Body of pancreas (tissue), 4 donors: Measurements from ENCODE around the gene NBL1. TPM values are rescaled to one million over a fixed set of nuclear protein-coding genes. Genes with fewer than 3 reads are reported as not detected.

Experiments
- ATAC-seq: fragments of 150-250 bp; one replicate; pipeline ENCODE4 v1.9.1; 2016
- DNase-seq, 4 donors: peaks; one replicate each; pipeline ENCODE4 v3.0.0-alpha.2; 2019
- H3K27ac ChIP-seq, 4 donors: fragments of 200-600 bp; sonication (generic); 1 replicate in 3 of 4; 2 replicates in 1 of 4; pipeline versions ENCODE4 v1.5.1 to v1.6.1; 2016 to 2019; ENCODE audit warnings: mild to moderate bottlenecking in 1 of 4, mixed read lengths in 1 of 4, moderate library complexity in 1 of 4
- H3K27me3 ChIP-seq, 2 donors: fragments of 200-600 bp; sonication (generic); one replicate each; pipeline ENCODE4 v1.6.0; 2016; ENCODE audit warnings: mild to moderate bottlenecking in 1 of 2
- H3K36me3 ChIP-seq, 2 donors: fragments of 200-600 bp; sonication (generic); replicated peaks in 1 of 2; 2 replicates each; pipeline ENCODE4 v1.5.1; 2016; ENCODE audit warnings: low read depth in 2 of 2; ENCODE audit not compliant: insufficient read depth in 1 of 2
- H3K4me1 ChIP-seq: fragments of 200-600 bp; sonication (generic); one replicate; pipeline ENCODE4 v1.6.0; 2016
- H3K4me3 ChIP-seq, 2 donors: fragments of 200-600 bp; sonication (generic); 1 replicate in 1 of 2; 2 replicates in 1 of 2; pipeline ENCODE4 v1.5.1; 2016 to 2019
- H3K9me3 ChIP-seq, 3 donors: fragments of 200-600 bp; sonication (generic); 1 replicate in 2 of 3; 2 replicates in 1 of 3; pipeline ENCODE4 v1.5.1; 2016
- CTCF ChIP-seq, 7 experiments: fragments of 450-650 bp in 4 of 7; fragments of 200-600 bp in 3 of 7; sonication (generic) in 3 of 7; IDR thresholded peaks; one replicate each; pipeline ENCODE4 v1.5.1; 2016 to 2019; ENCODE audit warnings: antibody characterized with exemption in 7 of 7
- POLR2A ChIP-seq, 3 donors: fragments of 450-650 bp; IDR thresholded peaks; one replicate each; pipeline ENCODE4 v1.6.1; 2016; ENCODE audit warnings: antibody characterized with exemption in 3 of 3, mild to moderate bottlenecking in 2 of 3
- WGBS, 2 donors: methylation state at CpG; one replicate each; pipeline ENCODE4 v1.1.5; 2017; 5-methylcytosine and 5-hydroxymethylcytosine counted together
- intact Hi-C: fragments of 100-400 bp; cut with DNase I; formaldehyde crosslinking; loops from one replicate; pipeline ENCODE4 v1.15.1; 2023
- total RNA-seq, 2 donors: library from RNA; depleted of rRNA; stranded (reverse); fragments of >200 nt; gene quantifications; one replicate each; pipeline ENCODE4 v1.1.0, GENCODE V29; 2016

Gene NBL1
- total RNA-seq, 2 donors from 2014 or later, result 21.8 to 32.4 TPM

- intact Hi-C loops, result no loop called here
- 90 to 91% methylated on average over 4 of the region's 4 CpGs for WGBS, 2 donors
- Histone ChIP-seq H3K27ac (no peak overlapping the region), H3K4me1 (peaks cover 11% of the 10 kb centered on the region), H3K36me3 (no peaks in the 10 kb centered on the region), H3K4me3 (no peak overlapping the region), H3K9me3 (no peaks in the 10 kb centered on the region), H3K27me3 (no peaks in the 10 kb centered on the region)
- no peak for DNase-seq
- TF ChIP-seq POLR2A (IDR thresholded peaks at IDR 0.05) (no peak), CTCF (IDR thresholded peaks at IDR 0.05) (no peak)
- no peak for ATAC-seq
Measured at GRCh38 chr1:19706136-19706535, 62.0 kb downstream of the NBL1 start.

Other genes starting within 250 kb of the NBL1 start
- 10 to 100 TPM; 35.5 to 54.1 TPM for gene CAPZB, start 158.8 kb upstream of the NBL1 start, total RNA-seq
- not detected for gene HTR6, start 20.6 kb downstream of the NBL1 start, total RNA-seq
- 10 to 100 TPM; 31.3 to 36.3 TPM for gene TMCO4, start 155.6 kb downstream of the NBL1 start, total RNA-seq
- 10 to 100 TPM in 1 of 2 donors, 1 to 10 TPM in 1; 9.2 to 32.9 TPM for gene RNF186, start 171.0 kb downstream of the NBL1 start, total RNA-seq
- gene OTUD3, start 238.1 kb downstream of the NBL1 start, total RNA-seq, result 1 to 10 TPM; 3.6 to 4.9 TPM